22Rv1 (cell line): ENCODE data around the gene TAGLN.
"Not testable (repeated sequence)": the region's sequence is repeated elsewhere in the genome, so short reads cannot be mapped to it uniquely, and the experiment has no call there.

Experiments
- CTCF ChIP-seq: fragments of 450-650 bp; IDR thresholded peaks from 2 replicates; pipeline ENCODE4 v1.5.1; 2017; ENCODE audit warnings: mild to moderate bottlenecking
- ZFX ChIP-seq: fragments of 450-650 bp; IDR thresholded peaks from 2 replicates; pipeline ENCODE4 v1.6.1; 2017; ENCODE audit warnings: antibody characterized with exemption, borderline replicate concordance

- TF ChIP-seq CTCF, ZFX: not testable (repeated sequence)
These were observed 8.3 kb downstream of the TAGLN start for GRCh38 chr11:117207481-117207880.
